ENCODE data around the gene PGA4.

Gene PGA4

GRCh38 chr11:61280883-61281580, 58.9 kb downstream of the PGA4 start:
- TF ChIP-seq ZC3H10 (CRISPR knock-in tag; IDR thresholded peaks at IDR 0.05) (no peak), PATZ1 (CRISPR knock-in tag; IDR thresholded peaks at IDR 0.05; ENCODE audit: borderline replicate concordance) (no peak), ESRRG (CRISPR knock-in tag; IDR thresholded peaks at IDR 0.05) (no peak)
- ATAC-seq = no peak
